Karpas-422 (cell line): ENCODE results near the gene ACCSL. TPM values are rescaled to one million over a fixed set of nuclear protein-coding genes. Genes with fewer than 3 reads are reported as not detected.

Experiments
- DNase-seq: peaks from one replicate; pipeline ENCODE4 v3.0.0-alpha.2; 2015
- H2AFZ ChIP-seq: fragments of 200-600 bp; sonication (generic); 2 replicates; pipeline ENCODE4 v1.6.1; 2014; ENCODE audit warnings: antibody characterized with exemption, low read length, mixed read lengths
- H3K27ac ChIP-seq: fragments of 200-600 bp; sonication (generic); 2 replicates; pipeline ENCODE4 v1.5.1; 2014; ENCODE audit warnings: mild to moderate bottlenecking, low read length, moderate library complexity
- H3K27me3 ChIP-seq: fragments of 200-600 bp; sonication (generic); 2 replicates; pipeline ENCODE4 v1.6.1; 2014; ENCODE audit warnings: low read length, mixed read lengths
- H3K36me3 ChIP-seq: fragments of 200-600 bp; sonication (generic); 2 replicates; pipeline ENCODE4 v1.6.1; 2014; ENCODE audit warnings: low read length, mixed read lengths; ENCODE audit not compliant: insufficient read depth
- H3K4me1 ChIP-seq: fragments of 200-600 bp; sonication (generic); 2 replicates; pipeline ENCODE4 v1.6.1; 2014; ENCODE audit warnings: mild to moderate bottlenecking, low read length, mixed read lengths
- H3K4me2 ChIP-seq: fragments of 200-600 bp; sonication (generic); 2 replicates; pipeline ENCODE4 v1.6.1; 2014; ENCODE audit warnings: low read length, low read depth, mild to moderate bottlenecking; ENCODE audit not compliant: poor library complexity, severe bottlenecking
- H3K4me3 ChIP-seq: fragments of 200-600 bp; sonication (generic); 2 replicates; pipeline ENCODE4 v1.5.1; 2014; ENCODE audit warnings: mild to moderate bottlenecking, antibody characterized with exemption, low read length, mixed read lengths
- H3K79me2 ChIP-seq: fragments of 200-600 bp; sonication (generic); 2 replicates; pipeline ENCODE4 v1.6.1; 2014; ENCODE audit warnings: mild to moderate bottlenecking, low read length, mixed read lengths
- H3K9ac ChIP-seq: fragments of 200-600 bp; sonication (generic); 2 replicates; pipeline ENCODE4 v1.6.0; 2014; ENCODE audit warnings: low read length
- H3K9me2 ChIP-seq: fragments of 200-600 bp; sonication (generic), shearing (Covaris generic); replicated peaks from 2 replicates; pipeline ENCODE4 v1.6.0; 2014; ENCODE audit warnings: mild to moderate bottlenecking, low read length, moderate library complexity; ENCODE audit not compliant: insufficient read depth
- H3K9me3 ChIP-seq: fragments of 300-700, 200-600 bp; sonication (generic); 2 replicates; pipeline ENCODE4 v1.6.1; 2014; ENCODE audit warnings: low read length, mixed read lengths
- H4K20me1 ChIP-seq: fragments of 200-600 bp; sonication (generic); 2 replicates; pipeline ENCODE4 v1.6.1; 2014; ENCODE audit warnings: mild to moderate bottlenecking, antibody characterized with exemption, low read length, low read depth; ENCODE audit not compliant: insufficient read depth
- total RNA-seq: library from RNA; depleted of rRNA; stranded (reverse); fragments of >200 nt; shearing (Covaris generic); gene quantifications from 2 replicates; pipeline ENCODE4 v1.2.3, GENCODE V29; 2014; ENCODE audit warnings: low replicate concordance

The ACCSL gene
- total RNA-seq, 1 experiment from 2014 or later, result not detected

GRCh38 chr11:44068180-44068579 is 20.4 kb downstream of the ACCSL start:
- Histone ChIP-seq H3K27ac (no peak overlapping the region), H2AFZ (no peak overlapping the region), H3K4me1 (peaks cover 27% of the 10 kb centered on the region), H4K20me1 (no peaks in the 10 kb centered on the region), H3K79me2 (peaks cover 16% of the 10 kb centered on the region), H3K4me3 (no peak overlapping the region), H3K9ac (no peak overlapping the region), H3K36me3 (no peaks in the 10 kb centered on the region), H3K9me2 (no peaks in the 10 kb centered on the region), H3K9me3 (no peaks in the 10 kb centered on the region), H3K27me3 (no peaks in the 10 kb centered on the region), H3K4me2 (no peak overlapping the region)
- no peak for DNase-seq

- peaks cover 2% of the 10 kb centered on the region; the same call in 1 of the 2 replicates for H3K36me3 ChIP-seq
- no peaks in the 10 kb centered on the region for H3K27me3 ChIP-seq
- no peak overlapping the region for H3K9ac ChIP-seq
- no peaks in the 10 kb centered on the region for H4K20me1 ChIP-seq
- H3K4me2 ChIP-seq, result no peak overlapping the region
- no peaks in the 10 kb centered on the region for H3K9me2 ChIP-seq
- no peak overlapping the region for H2AFZ ChIP-seq
- peaks cover 16% of the 10 kb centered on the region for H3K79me2 ChIP-seq
- no peak overlapping the region for H3K27ac ChIP-seq
- no peaks in the 10 kb centered on the region for H3K9me3 ChIP-seq
- no peak overlapping the region for H3K4me3 ChIP-seq
- no peak for DNase-seq
- peaks cover 17% of the 10 kb centered on the region for H3K4me1 ChIP-seq
Measured at GRCh38 chr11:44071157-44071556, 23.4 kb downstream of the ACCSL start.

- H3K9ac ChIP-seq, result no peak overlapping the region
- no peaks in the 10 kb centered on the region for H3K4me1 ChIP-seq
- H2AFZ ChIP-seq, result no peak overlapping the region
- no peak overlapping the region for H3K4me3 ChIP-seq
- no peaks in the 10 kb centered on the region for H3K9me3 ChIP-seq
- no peaks in the 10 kb centered on the region for H3K9me2 ChIP-seq
- no peak overlapping the region for H3K4me2 ChIP-seq
- no peaks in the 10 kb centered on the region for H4K20me1 ChIP-seq
- peaks cover under 1% of the 10 kb centered on the region for H3K79me2 ChIP-seq
- H3K36me3 ChIP-seq, result peaks cover 4% of the 10 kb centered on the region; the same call in 1 of the 2 replicates
- no peaks in the 10 kb centered on the region for H3K27me3 ChIP-seq
- H3K27ac ChIP-seq, result no peak overlapping the region
- no peak for DNase-seq
Measured at GRCh38 chr11:44072757-44073658, 25.2 kb downstream of the ACCSL start.

- Histone ChIP-seq H3K4me1 (no peaks in the 10 kb centered on the region), H4K20me1 (no peaks in the 10 kb centered on the region), H3K27ac (no peak overlapping the region), H3K4me3 (no peak overlapping the region), H3K9me2 (no peaks in the 10 kb centered on the region), H3K27me3 (no peaks in the 10 kb centered on the region), H3K9ac (no peak overlapping the region), H3K79me2 (no peaks in the 10 kb centered on the region), H3K36me3 (peaks cover 4% of the 10 kb centered on the region; the same call in 1 of the 2 replicates), H3K9me3 (no peaks in the 10 kb centered on the region), H2AFZ (no peak overlapping the region), H3K4me2 (no peak overlapping the region)
- no peak for DNase-seq
Measured at GRCh38 chr11:44078794-44079193, 31.0 kb downstream of the ACCSL start.

GRCh38 chr11:44079376-44079775 is 31.6 kb downstream of the ACCSL start:
- no peaks in the 10 kb centered on the region for H4K20me1 ChIP-seq
- no peaks in the 10 kb centered on the region for H3K9me2 ChIP-seq
- H3K4me3 ChIP-seq, result no peak overlapping the region
- no peaks in the 10 kb centered on the region for H3K9me3 ChIP-seq
- no peak overlapping the region for H3K27ac ChIP-seq
- H3K4me1 ChIP-seq, result no peaks in the 10 kb centered on the region
- H3K9ac ChIP-seq, result no peak overlapping the region
- no peaks in the 10 kb centered on the region for H3K27me3 ChIP-seq
- DNase-seq, result no peak
- peaks cover 4% of the 10 kb centered on the region; the same call in 1 of the 2 replicates for H3K36me3 ChIP-seq
- H2AFZ ChIP-seq, result no peak overlapping the region
- H3K79me2 ChIP-seq, result no peaks in the 10 kb centered on the region
- no peak overlapping the region for H3K4me2 ChIP-seq

- no peak overlapping the region for H3K4me2 ChIP-seq
- no peaks in the 10 kb centered on the region for H3K79me2 ChIP-seq
- peaks cover 4% of the 10 kb centered on the region; the same call in 1 of the 2 replicates for H3K36me3 ChIP-seq
- DNase-seq, result no peak
- H3K9me3 ChIP-seq, result no peaks in the 10 kb centered on the region
- no peak overlapping the region for H3K4me3 ChIP-seq
- H3K9ac ChIP-seq, result no peak overlapping the region
- no peaks in the 10 kb centered on the region for H3K27me3 ChIP-seq
- no peaks in the 10 kb centered on the region for H4K20me1 ChIP-seq
- H2AFZ ChIP-seq, result no peak overlapping the region
- H3K4me1 ChIP-seq, result no peaks in the 10 kb centered on the region
- H3K27ac ChIP-seq, result no peak overlapping the region
- no peaks in the 10 kb centered on the region for H3K9me2 ChIP-seq
Measured at GRCh38 chr11:44080951-44081350, 33.2 kb downstream of the ACCSL start.

- Histone ChIP-seq H3K79me2 (no peaks in the 10 kb centered on the region), H3K27ac (no peak overlapping the region), H3K9me2 (no peaks in the 10 kb centered on the region), H3K9me3 (no peaks in the 10 kb centered on the region), H3K4me1 (no peaks in the 10 kb centered on the region), H2AFZ (no peak overlapping the region), H3K4me2 (no peak overlapping the region), H3K36me3 (no peaks in the 10 kb centered on the region), H3K27me3 (no peaks in the 10 kb centered on the region), H3K4me3 (no peak overlapping the region), H3K9ac (no peak overlapping the region), H4K20me1 (no peaks in the 10 kb centered on the region)
- no peak for DNase-seq
Measured at GRCh38 chr11:44082645-44083044, 34.9 kb downstream of the ACCSL start.

GRCh38 chr11:44083433-44083832 is 35.7 kb downstream of the ACCSL start:
- Histone ChIP-seq H3K9me3 (no peaks in the 10 kb centered on the region), H3K27ac (no peak overlapping the region), H3K27me3 (no peaks in the 10 kb centered on the region), H3K4me1 (no peaks in the 10 kb centered on the region), H3K79me2 (no peaks in the 10 kb centered on the region), H3K9me2 (no peaks in the 10 kb centered on the region), H3K36me3 (no peaks in the 10 kb centered on the region), H3K9ac (no peak overlapping the region), H3K4me2 (no peak overlapping the region), H4K20me1 (no peaks in the 10 kb centered on the region), H2AFZ (no peak overlapping the region), H3K4me3 (no peak overlapping the region)
- no peak for DNase-seq
